ENCODE measurements around the gene HOXD1.

The HOXD1 gene

GRCh38 chr2:176164611-176165369 lies 23.7 kb upstream of the HOXD1 start:
- TF ChIP-seq CTCF (IDR thresholded peaks at IDR 0.05; ENCODE audit: low read depth, low read length) = no peak
- peaks cover 29% of the 10 kb centered on the region for H3K9me3 ChIP-seq (ENCODE audit: severe bottlenecking)
- no peak for DNase-seq
- peaks cover 91% of the 10 kb centered on the region for H3K27me3 ChIP-seq (ENCODE audit: insufficient read depth, low read depth, severe bottlenecking)
- H3K36me3 ChIP-seq = no peaks in the 10 kb centered on the region
- H3K4me3 ChIP-seq (ENCODE audit: low read depth, low read length) = 0 out of 2 replicates have a peak overlapping the region, but pooled peaks have one; percentile 8
- no peak overlapping the region for H3K27ac ChIP-seq

GRCh38 chr2:176165370-176166050 lies 23.0 kb upstream of the HOXD1 start:
- no peak for DNase-seq
- Histone ChIP-seq H3K9me3 (ENCODE audit: severe bottlenecking) (peaks cover 22% of the 10 kb centered on the region), H3K4me3 (ENCODE audit: low read depth, low read length) (no peak overlapping the region), H3K36me3 (no peaks in the 10 kb centered on the region), H3K27me3 (ENCODE audit: insufficient read depth, low read depth, severe bottlenecking) (peaks cover 91% of the 10 kb centered on the region), H3K27ac (no peak overlapping the region)
- TF ChIP-seq CTCF (IDR thresholded peaks at IDR 0.05; ENCODE audit: low read depth, low read length) = no peak

GRCh38 chr2:176166272-176166671 lies 22.2 kb upstream of the HOXD1 start:
- H3K9me3 ChIP-seq (ENCODE audit: severe bottlenecking) = peaks cover 16% of the 10 kb centered on the region
- H3K27me3 ChIP-seq (ENCODE audit: insufficient read depth, low read depth, severe bottlenecking) = peaks cover 90% of the 10 kb centered on the region
- H3K27ac ChIP-seq = no peak overlapping the region
- TF ChIP-seq CTCF (IDR thresholded peaks at IDR 0.05; ENCODE audit: low read depth, low read length) = no peak
- no peak for DNase-seq
- H3K36me3 ChIP-seq = no peaks in the 10 kb centered on the region
- no peak overlapping the region for H3K4me3 ChIP-seq (ENCODE audit: low read depth, low read length)

GRCh38 chr2:176167398-176167797 lies 21.1 kb upstream of the HOXD1 start:
- Histone ChIP-seq H3K27ac (no peak overlapping the region), H3K9me3 (ENCODE audit: severe bottlenecking) (peaks cover 28% of the 10 kb centered on the region), H3K36me3 (no peaks in the 10 kb centered on the region), H3K27me3 (ENCODE audit: insufficient read depth, low read depth, severe bottlenecking) (peaks cover 89% of the 10 kb centered on the region), H3K4me3 (ENCODE audit: low read depth, low read length) (no peak overlapping the region)
- DNase-seq = no peak
- no peak for TF ChIP-seq CTCF (IDR thresholded peaks at IDR 0.05; ENCODE audit: low read depth, low read length)

GRCh38 chr2:176169181-176169580 lies 19.3 kb upstream of the HOXD1 start:
- Histone ChIP-seq H3K27ac (no peak overlapping the region), H3K4me3 (ENCODE audit: low read depth, low read length) (no peak overlapping the region), H3K9me3 (ENCODE audit: severe bottlenecking) (peaks cover 32% of the 10 kb centered on the region), H3K36me3 (no peaks in the 10 kb centered on the region), H3K27me3 (ENCODE audit: insufficient read depth, low read depth, severe bottlenecking) (peaks cover 89% of the 10 kb centered on the region)
- no peak for DNase-seq
- TF ChIP-seq CTCF (IDR thresholded peaks at IDR 0.05; ENCODE audit: low read depth, low read length) = no peak
